ENCODE measurements around the gene RABGEF1. TPM values are rescaled to one million over a fixed set of nuclear protein-coding genes. Genes with fewer than 3 reads are reported as not detected.

The RABGEF1 gene
- total and polyA plus RNA-seq, 9 of the 15 experiments (the other 6 are each of a cell fraction or from before 2014, with no cell fraction given): 7.0 to 29.3 (median 20.5) TPM

DNA sequence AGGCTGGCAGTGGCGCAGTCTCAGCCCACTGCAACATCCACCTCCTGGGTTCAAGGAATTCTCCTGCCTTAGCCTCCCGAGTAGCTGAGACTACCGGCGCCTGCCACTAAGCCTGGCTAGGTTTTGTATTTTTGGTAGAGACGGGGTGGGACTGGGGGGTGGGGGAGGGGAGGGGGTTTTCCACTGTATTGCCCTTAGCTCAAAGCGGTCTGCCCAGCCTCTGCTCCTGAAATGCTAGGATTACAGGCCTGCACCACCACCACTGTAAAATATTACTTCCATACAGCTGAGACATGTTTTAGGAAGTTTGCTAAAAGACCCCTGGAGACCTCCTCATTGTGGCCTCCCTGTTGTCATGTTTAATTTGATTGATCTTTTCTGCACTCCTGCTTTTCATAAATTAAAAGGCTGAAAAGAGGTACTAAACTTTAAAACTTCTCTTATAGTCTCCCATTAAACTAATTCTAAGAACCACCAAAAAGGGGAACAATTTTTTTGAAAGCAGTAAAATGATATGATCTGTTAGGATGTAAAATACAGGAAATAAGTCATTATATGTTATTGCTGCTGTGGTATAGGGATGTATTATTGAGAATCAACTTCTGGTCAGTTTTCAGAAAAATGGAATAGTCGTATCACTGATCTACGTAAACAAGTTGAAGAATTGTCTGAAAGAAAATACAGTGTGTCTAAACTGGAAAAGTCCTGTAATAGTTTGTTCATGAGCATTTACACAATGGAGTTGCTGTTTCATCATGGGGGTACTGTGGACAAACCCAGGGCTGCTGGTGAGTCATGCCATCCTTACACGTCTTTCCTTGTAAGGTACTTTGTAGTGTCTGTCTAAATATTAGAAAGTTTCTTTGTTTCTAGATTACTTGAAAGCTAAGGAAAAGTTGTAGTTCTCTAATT is 107.6 kb downstream of the RABGEF1 start (continued):
- TF ChIP-seq NR4A1 (CRISPR knock-in tag; IDR thresholded peaks at IDR 0.05): no peak
- TF ChIP-seq NR4A1 (tag; IDR thresholded peaks at IDR 0.05): peak; percentile 62; the same call in 1 of the 2 replicates
- TF ChIP-seq ZNF175 (CRISPR knock-in tag; IDR thresholded peaks at IDR 0.05; ENCODE audit: low read depth): peak; percentile 97
- peak; percentile 53; the same call in 1 of the 2 replicates for TF ChIP-seq JUND (IDR thresholded peaks at IDR 0.05; ENCODE audit: borderline replicate concordance, low read depth, low read length)
- no peak; the same call in 2 of the 3 replicates for TF ChIP-seq JUND (tag; IDR thresholded peaks at IDR 0.05; ENCODE audit: borderline replicate concordance, low read depth, low read length)
- TF ChIP-seq, protein P1, sequence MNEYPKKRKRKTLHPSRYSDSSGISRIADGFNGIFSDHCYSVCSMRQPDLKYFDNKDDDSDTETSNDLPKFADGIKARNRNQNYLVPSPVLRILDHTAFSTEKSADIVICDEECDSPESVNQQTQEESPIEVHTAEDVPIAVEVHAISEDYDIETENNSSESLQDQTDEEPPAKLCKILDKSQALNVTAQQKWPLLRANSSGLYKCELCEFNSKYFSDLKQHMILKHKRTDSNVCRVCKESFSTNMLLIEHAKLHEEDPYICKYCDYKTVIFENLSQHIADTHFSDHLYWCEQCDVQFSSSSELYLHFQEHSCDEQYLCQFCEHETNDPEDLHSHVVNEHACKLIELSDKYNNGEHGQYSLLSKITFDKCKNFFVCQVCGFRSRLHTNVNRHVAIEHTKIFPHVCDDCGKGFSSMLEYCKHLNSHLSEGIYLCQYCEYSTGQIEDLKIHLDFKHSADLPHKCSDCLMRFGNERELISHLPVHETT (CRISPR knock-in tag; conservative IDR thresholded peaks at IDR 0.05 in 1 of 2, IDR thresholded peaks at IDR 0.05 in 1 of 2): peak in 1 of 2 experiments; percentile 71; a peak in 2 of 4 replicates
- 0 out of 2 replicates have a peak, but pooled peaks have one; percentile 17 for TF ChIP-seq LEF1 (IDR thresholded peaks at IDR 0.05)
- TF ChIP-seq, protein P2, sequence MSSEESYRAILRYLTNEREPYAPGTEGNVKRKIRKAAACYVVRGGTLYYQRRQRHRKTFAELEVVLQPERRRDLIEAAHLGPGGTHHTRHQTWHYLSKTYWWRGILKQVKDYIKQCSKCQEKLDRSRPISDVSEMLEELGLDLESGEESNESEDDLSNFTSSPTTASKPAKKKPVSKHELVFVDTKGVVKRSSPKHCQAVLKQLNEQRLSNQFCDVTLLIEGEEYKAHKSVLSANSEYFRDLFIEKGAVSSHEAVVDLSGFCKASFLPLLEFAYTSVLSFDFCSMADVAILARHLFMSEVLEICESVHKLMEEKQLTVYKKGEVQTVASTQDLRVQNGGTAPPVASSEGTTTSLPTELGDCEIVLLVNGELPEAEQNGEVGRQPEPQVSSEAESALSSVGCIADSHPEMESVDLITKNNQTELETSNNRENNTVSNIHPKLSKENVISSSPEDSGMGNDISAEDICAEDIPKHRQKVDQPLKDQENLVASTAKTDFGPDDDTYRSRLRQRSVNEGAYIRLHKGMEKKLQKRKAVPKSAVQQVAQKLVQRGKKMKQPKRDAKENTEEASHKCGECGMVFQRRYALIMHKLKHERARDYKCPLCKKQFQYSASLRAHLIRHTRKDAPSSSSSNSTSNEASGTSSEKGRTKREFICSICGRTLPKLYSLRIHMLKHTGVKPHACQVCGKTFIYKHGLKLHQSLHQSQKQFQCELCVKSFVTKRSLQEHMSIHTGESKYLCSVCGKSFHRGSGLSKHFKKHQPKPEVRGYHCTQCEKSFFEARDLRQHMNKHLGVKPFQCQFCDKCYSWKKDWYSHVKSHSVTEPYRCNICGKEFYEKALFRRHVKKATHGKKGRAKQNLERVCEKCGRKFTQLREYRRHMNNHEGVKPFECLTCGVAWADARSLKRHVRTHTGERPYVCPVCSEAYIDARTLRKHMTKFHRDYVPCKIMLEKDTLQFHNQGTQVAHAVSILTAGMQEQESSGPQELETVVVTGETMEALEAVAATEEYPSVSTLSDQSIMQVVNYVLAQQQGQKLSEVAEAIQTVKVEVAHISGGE (CRISPR knock-in tag; IDR thresholded peaks at IDR 0.05): no peak
- TF ChIP-seq ARID1B (IDR thresholded peaks at IDR 0.05): peak; percentile 25; the same call in 1 of the 2 replicates
- TF ChIP-seq NFXL1 (CRISPR knock-in tag; IDR thresholded peaks at IDR 0.05): peak; percentile 87; the same call in 1 of the 2 replicates
- TF ChIP-seq, protein P3, sequence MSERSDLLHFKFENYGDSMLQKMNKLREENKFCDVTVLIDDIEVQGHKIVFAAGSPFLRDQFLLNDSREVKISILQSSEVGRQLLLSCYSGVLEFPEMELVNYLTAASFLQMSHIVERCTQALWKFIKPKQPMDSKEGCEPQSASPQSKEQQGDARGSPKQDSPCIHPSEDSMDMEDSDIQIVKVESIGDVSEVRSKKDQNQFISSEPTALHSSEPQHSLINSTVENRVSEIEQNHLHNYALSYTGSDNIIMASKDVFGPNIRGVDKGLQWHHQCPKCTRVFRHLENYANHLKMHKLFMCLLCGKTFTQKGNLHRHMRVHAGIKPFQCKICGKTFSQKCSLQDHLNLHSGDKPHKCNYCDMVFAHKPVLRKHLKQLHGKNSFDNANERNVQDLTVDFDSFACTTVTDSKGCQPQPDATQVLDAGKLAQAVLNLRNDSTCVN (CRISPR knock-in tag; IDR thresholded peaks at IDR 0.05): 0 out of 2 replicates have a peak, but pooled peaks have one; percentile 30
- TF ChIP-seq, protein P4, sequence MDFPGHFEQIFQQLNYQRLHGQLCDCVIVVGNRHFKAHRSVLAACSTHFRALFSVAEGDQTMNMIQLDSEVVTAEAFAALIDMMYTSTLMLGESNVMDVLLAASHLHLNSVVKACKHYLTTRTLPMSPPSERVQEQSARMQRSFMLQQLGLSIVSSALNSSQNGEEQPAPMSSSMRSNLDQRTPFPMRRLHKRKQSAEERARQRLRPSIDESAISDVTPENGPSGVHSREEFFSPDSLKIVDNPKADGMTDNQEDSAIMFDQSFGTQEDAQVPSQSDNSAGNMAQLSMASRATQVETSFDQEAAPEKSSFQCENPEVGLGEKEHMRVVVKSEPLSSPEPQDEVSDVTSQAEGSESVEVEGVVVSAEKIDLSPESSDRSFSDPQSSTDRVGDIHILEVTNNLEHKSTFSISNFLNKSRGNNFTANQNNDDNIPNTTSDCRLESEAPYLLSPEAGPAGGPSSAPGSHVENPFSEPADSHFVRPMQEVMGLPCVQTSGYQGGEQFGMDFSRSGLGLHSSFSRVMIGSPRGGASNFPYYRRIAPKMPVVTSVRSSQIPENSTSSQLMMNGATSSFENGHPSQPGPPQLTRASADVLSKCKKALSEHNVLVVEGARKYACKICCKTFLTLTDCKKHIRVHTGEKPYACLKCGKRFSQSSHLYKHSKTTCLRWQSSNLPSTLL (IDR thresholded peaks at IDR 0.05): no peak
- TF ChIP-seq GABPA (tag; conservative IDR thresholded peaks at IDR 0.05; ENCODE audit: low read depth): 0 out of 2 replicates have a peak, but pooled peaks have one; percentile 18
- TF ChIP-seq RBM34 (IDR thresholded peaks at IDR 0.05; ENCODE audit: borderline replicate concordance, insufficient read depth, low read length): no peak
- peak; percentile 58; the same call in 1 of the 2 replicates for TF ChIP-seq SMARCE1 (IDR thresholded peaks at IDR 0.05)
